HUES64 (cell line): ENCODE measurements around the gene SDK1.
"Not testable (repeated sequence)": the region's sequence is repeated elsewhere in the genome, so short reads cannot be mapped to it uniquely, and the experiment has no call there.

Experiments used
- H3K27ac ChIP-seq: 2 replicates; pipeline ENCODE4 v1.7.0; 2013; ENCODE audit warnings: low read depth, low read length, inconsistent platforms
- H3K27me3 ChIP-seq: 2 replicates; pipeline ENCODE4 v1.6.1; 2013; ENCODE audit warnings: mild to moderate bottlenecking, low read length; ENCODE audit not compliant: insufficient read depth
- H3K36me3 ChIP-seq: 2 replicates; pipeline ENCODE4 v1.6.1; 2013; ENCODE audit warnings: mild to moderate bottlenecking, low read length; ENCODE audit not compliant: insufficient read depth
- H3K4me1 ChIP-seq: 2 replicates; pipeline ENCODE4 v1.6.1; 2013; ENCODE audit warnings: mild to moderate bottlenecking, low read length, moderate library complexity; ENCODE audit not compliant: insufficient read depth
- H3K4me3 ChIP-seq: 2 replicates; pipeline ENCODE4 v1.5.1; 2013; ENCODE audit warnings: mild to moderate bottlenecking, low read length, moderate library complexity
- H3K9ac ChIP-seq: 2 replicates; pipeline ENCODE4 v1.6.1; 2013; ENCODE audit warnings: mild to moderate bottlenecking, low read depth, low read length
- H3K9me3 ChIP-seq: 2 replicates; pipeline ENCODE4 v1.6.1; 2013; ENCODE audit warnings: low read depth, low read length; ENCODE audit not compliant: insufficient read depth
- WGBS: fragments of 150-250, 120-280 bp; methylation state at CpG from one replicate; pipeline ENCODE4 v1.1.7; 2013; ENCODE audit warnings: missing lambda C conversion rate; 5-methylcytosine and 5-hydroxymethylcytosine counted together

Gene SDK1

DNA sequence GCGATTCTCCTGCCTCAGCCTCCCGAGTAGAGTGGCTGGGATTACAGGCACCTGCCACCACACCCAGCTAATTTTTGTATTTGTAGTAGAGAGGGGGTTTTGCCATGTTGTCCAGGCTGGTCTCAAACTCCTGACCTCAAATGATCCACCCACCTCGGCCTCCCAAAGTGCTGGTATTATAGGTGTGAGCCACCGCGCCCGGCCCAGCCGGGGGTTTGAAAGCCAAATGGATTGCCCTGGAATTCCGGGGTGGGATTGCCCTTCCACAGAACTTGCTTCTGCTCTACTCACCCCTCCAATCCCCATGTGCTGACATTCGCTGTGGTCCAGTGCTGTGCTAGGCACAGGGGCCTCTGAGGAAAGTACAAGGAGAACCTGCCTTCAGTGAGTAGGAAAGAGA, 793.1 kb downstream of the SDK1 start:
- not testable (repeated sequence) for H3K4me3 ChIP-seq, H3K4me1 ChIP-seq, H3K27me3 ChIP-seq, H3K36me3 ChIP-seq, H3K27ac ChIP-seq, H3K9ac ChIP-seq
- WGBS: 89% methylated on average over 8 of the region's 9 CpGs
- H3K9me3 ChIP-seq: peaks cover 13% of the 10 kb centered on the region

DNA sequence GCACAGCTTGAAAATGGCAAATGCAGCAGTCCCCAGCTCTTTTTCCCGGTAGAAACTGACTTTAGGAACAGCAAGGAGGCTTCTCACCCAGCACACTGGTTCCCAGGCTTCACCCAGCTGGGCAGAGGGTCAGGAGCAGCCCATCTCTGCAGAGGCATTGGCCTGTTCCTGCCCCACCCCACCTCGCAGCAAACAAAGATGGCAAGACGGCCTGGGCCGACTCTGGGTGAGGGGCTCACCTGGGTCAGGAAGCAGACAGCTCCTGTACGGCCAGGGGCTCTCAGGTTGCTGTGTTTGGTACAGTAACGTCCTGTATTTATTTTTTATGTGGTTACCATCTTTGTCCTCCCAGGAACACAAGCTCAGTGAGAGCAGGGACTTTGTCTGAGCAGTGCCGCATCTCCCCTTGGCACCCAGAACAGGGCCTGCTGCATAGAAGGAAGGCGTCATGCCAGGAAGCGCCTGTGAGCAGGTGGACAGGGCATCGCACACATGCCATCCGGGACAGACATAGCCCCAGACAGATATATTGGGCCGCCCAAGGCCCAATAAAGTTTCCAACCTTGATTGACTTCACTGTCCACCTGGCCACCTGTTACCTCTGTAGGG, 796.1 kb downstream of the SDK1 start:
- no peak overlapping the region for H3K4me3 ChIP-seq
- no peak overlapping the region for H3K9ac ChIP-seq
- no peaks in the 10 kb centered on the region for H3K4me1 ChIP-seq
- H3K27me3 ChIP-seq: no peaks in the 10 kb centered on the region
- no peak overlapping the region for H3K27ac ChIP-seq
- no peaks in the 10 kb centered on the region for H3K36me3 ChIP-seq
- H3K9me3 ChIP-seq: no peaks in the 10 kb centered on the region
- WGBS: 92% methylated on average over 12 of the region's 12 CpGs

DNA sequence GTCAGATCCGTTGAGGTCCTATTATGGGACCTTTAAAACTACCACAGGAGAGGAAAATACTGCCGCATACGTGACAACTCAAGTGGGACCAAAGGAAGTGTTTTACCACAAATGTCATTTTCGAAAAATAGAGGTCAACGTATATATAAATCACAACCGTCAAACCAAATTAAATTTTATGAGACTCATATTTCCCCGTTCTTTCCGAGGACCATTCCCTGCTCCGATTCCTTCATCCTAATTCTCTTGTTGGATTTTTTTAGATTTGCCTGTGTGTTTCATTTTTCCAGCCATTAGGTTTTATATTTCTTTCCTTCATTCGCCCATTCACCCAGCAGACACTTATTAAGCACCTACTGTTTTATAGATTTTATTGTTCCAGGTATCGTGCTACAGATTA, 797.1 kb downstream of the SDK1 start:
- no peak overlapping the region for H3K27ac ChIP-seq
- no peaks in the 10 kb centered on the region for H3K4me1 ChIP-seq
- 92% methylated on average over 11 of the region's 11 CpGs for WGBS
- no peaks in the 10 kb centered on the region for H3K36me3 ChIP-seq
- no peak overlapping the region for H3K4me3 ChIP-seq
- H3K9me3 ChIP-seq: no peaks in the 10 kb centered on the region
- no peak overlapping the region for H3K9ac ChIP-seq
- H3K27me3 ChIP-seq: no peaks in the 10 kb centered on the region

DNA sequence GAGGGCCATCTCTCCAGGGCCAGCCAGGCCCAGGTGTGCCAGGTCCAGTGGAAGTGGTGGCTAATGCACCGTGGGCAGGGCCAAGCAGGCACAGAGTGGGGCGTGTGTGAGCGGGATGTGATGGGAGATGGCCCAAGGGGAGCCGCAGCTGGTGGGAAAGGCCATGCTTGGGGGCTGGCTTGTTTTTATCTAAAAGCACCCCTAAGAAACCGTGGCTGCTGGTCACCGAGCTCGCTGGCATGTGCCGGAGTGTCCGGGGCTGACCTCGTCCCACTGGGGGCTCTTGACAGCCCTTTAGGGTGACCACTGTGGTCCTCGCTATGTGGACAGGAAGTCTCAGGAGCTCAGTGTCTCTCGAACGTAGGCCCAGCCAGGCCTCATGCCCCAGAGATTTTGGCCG, 798.6 kb downstream of the SDK1 start:
- no peaks in the 10 kb centered on the region for H3K27me3 ChIP-seq
- H3K27ac ChIP-seq: no peak overlapping the region
- no peaks in the 10 kb centered on the region for H3K4me1 ChIP-seq
- 95% methylated on average over 14 of the region's 14 CpGs for WGBS
- H3K4me3 ChIP-seq: no peak overlapping the region
- no peak overlapping the region for H3K9ac ChIP-seq
- H3K9me3 ChIP-seq: no peaks in the 10 kb centered on the region
- no peaks in the 10 kb centered on the region for H3K36me3 ChIP-seq

DNA sequence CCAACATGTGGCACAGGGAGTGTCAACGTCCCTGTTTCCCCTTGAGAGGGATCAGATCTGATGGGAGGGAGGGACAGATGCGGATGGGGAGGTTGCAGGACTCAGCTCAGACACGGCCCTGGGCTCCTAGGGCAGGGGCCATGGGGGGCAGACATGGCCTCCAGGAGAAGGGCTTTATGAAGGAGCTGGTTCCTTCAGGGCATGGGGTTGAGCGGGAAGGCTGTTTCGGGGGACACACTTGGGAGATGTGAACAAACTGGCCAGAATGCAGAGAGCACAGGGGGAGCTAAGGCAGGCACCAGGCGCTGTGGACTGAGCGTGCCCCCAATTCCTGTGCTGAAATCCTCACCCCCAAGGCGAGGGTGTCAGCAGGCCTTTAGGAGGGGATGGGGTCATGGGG, 799.1 kb downstream of the SDK1 start:
- Histone ChIP-seq H3K9me3 (no peaks in the 10 kb centered on the region), H3K4me3 (no peak overlapping the region), H3K27me3 (no peaks in the 10 kb centered on the region), H3K27ac (no peak overlapping the region), H3K4me1 (no peaks in the 10 kb centered on the region), H3K9ac (no peak overlapping the region), H3K36me3 (no peaks in the 10 kb centered on the region)
- WGBS: 93% methylated on average over 8 of the region's 8 CpGs

DNA sequence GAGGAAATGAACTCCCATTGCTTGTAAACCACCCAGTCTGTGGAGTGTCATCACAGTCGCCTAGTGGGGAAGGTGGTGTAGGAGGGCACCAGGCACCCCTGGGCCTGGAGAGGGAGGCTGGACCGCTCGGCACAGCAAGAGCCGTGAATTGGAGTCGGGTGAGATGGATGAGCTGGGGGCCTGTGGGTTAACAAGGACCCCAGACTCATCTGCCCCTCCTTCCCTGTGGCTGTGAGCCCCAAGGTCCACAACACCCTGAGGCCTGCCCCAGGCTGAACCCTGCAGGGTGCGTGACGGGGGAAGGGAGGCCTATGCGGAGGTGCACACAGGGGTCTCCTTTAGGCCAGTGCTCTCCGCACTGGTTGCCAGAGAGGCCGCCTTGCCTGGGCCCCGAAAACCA, 799.6 kb downstream of the SDK1 start:
- no peaks in the 10 kb centered on the region for H3K36me3 ChIP-seq
- H3K4me3 ChIP-seq: no peak overlapping the region
- no peaks in the 10 kb centered on the region for H3K9me3 ChIP-seq
- H3K27ac ChIP-seq: no peak overlapping the region
- no peaks in the 10 kb centered on the region for H3K4me1 ChIP-seq
- H3K27me3 ChIP-seq: no peaks in the 10 kb centered on the region
- 95% methylated on average over 11 of the region's 11 CpGs for WGBS
- H3K9ac ChIP-seq: no peak overlapping the region

DNA sequence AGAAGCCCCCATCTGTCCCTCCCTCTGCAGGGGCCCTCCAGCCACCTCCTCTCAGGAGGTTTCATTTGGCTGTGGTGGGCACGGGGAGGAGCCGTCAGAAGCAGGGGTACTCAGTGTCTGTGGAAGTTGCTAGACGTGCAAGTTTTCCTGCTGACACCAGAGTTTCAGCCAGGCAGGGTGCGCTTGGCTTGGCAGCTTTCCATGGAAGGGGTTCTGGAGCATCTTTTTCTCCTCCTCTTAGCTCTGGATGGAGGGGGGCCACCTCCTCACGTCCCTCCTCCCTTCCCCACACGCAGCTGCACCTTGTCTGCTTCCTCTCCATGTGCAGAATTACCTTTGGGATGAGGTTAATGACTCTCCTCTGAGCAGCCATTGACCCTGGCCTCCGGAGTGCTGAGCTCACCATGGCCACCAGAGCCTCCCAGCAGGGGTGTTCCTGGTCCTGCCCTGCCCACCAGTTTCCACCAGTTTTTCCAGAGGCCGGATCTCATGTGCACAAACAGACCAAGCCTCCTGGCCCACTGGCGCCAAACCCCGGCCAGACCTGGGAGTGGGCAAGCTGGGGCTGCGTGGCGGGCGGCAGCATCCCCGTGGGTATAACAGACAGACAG, 801.3 kb downstream of the SDK1 start:
- no peaks in the 10 kb centered on the region for H3K27me3 ChIP-seq
- WGBS: 93% methylated on average over 14 of the region's 14 CpGs
- H3K27ac ChIP-seq: no peak overlapping the region
- no peak overlapping the region for H3K9ac ChIP-seq
- no peaks in the 10 kb centered on the region for H3K9me3 ChIP-seq
- no peaks in the 10 kb centered on the region for H3K4me1 ChIP-seq
- H3K36me3 ChIP-seq: no peaks in the 10 kb centered on the region
- no peak overlapping the region for H3K4me3 ChIP-seq

DNA sequence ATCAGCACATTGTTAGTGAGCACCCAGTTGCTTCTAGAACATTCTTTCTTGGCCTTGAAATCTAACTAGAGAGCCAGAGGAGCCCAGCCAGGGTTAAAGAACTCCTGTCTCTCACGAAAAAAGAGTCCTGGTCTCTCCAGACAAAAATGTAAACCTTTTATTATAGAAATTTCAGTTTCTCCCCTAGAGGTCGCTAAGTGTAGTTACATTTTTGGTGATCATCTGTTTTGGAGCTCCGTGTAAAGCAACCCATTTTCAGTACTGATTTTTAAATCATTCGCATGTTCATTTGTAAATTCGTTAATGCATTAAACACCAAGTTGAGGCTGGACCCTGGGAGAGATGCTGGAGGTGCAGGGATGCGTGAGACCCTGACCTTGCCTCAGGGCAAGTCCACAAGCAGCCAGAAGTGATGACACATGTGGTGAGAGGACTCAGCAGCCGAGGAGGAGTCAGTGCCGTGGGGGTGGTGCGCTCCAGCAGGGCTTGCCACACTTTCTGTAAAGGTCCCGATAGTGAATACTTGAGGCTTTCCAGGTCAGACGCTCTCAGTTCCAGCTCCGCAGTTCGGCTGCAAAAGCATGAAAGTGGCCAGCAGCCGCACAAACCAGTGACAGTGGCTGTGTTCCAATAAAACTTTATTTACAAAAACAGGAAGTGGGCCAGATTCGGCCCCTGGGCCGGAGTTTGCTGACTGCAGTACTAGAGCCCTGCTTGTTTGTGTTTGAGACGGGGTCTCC, 802.5 kb downstream of the SDK1 start:
- Histone ChIP-seq H3K27me3 (no peaks in the 10 kb centered on the region), H3K4me1 (no peaks in the 10 kb centered on the region), H3K4me3 (no peak overlapping the region), H3K36me3 (no peaks in the 10 kb centered on the region), H3K9me3 (no peaks in the 10 kb centered on the region), H3K27ac (no peak overlapping the region), H3K9ac (no peak overlapping the region)
- WGBS: 84% methylated on average over 16 of the region's 17 CpGs

DNA sequence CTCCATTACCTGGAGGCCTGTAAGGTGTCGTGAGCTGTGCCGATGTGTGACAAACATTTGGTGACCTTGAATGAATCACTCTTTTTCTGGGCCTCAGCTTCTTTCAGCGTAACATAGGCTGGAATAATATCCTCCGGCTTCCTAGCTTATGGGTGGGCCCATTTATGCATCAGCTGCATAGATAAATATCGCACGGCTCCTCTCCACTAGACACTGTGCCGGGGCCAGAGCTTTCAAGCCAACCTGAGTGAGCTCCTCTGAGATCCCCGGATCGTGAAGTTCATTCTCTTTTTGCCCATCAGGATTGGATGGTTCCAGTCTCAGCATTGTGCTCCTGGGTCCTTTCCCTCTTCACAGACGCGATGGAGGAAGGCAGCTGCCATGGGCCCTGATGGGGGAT, 806.8 kb downstream of the SDK1 start:
- no peaks in the 10 kb centered on the region for H3K4me1 ChIP-seq
- H3K27ac ChIP-seq: no peak overlapping the region
- no peaks in the 10 kb centered on the region for H3K27me3 ChIP-seq
- no peaks in the 10 kb centered on the region for H3K9me3 ChIP-seq
- H3K9ac ChIP-seq: no peak overlapping the region
- no peaks in the 10 kb centered on the region for H3K36me3 ChIP-seq
- 97% methylated on average over 11 of the region's 11 CpGs for WGBS
- H3K4me3 ChIP-seq: no peak overlapping the region

DNA sequence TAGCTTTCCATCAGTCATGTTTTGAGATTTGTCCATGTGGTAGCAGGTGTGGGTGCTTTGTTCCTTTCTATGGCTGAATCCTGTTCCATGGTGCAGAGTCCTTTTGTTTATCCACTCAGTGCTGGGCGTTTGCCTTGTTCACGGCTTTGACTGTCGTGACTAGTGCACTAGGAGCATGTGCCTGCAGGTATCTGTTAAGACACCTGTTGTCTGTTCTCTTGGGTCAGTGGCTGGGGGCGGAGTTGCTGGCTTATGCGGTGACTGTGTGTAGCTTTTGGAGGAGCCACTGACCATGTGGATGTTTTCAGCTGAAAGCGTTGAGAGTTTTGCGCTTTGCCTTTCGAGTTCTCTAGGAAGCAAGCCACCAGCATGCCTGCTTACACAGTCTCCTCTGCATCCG, 807.9 kb downstream of the SDK1 start:
- H3K27me3 ChIP-seq: no peaks in the 10 kb centered on the region
- H3K4me1 ChIP-seq: no peaks in the 10 kb centered on the region
- H3K9me3 ChIP-seq: no peaks in the 10 kb centered on the region
- H3K9ac ChIP-seq: no peak overlapping the region
- no peak overlapping the region for H3K27ac ChIP-seq
- H3K4me3 ChIP-seq: no peak overlapping the region
- no peaks in the 10 kb centered on the region for H3K36me3 ChIP-seq
- 95% methylated on average over 9 of the region's 9 CpGs for WGBS

DNA sequence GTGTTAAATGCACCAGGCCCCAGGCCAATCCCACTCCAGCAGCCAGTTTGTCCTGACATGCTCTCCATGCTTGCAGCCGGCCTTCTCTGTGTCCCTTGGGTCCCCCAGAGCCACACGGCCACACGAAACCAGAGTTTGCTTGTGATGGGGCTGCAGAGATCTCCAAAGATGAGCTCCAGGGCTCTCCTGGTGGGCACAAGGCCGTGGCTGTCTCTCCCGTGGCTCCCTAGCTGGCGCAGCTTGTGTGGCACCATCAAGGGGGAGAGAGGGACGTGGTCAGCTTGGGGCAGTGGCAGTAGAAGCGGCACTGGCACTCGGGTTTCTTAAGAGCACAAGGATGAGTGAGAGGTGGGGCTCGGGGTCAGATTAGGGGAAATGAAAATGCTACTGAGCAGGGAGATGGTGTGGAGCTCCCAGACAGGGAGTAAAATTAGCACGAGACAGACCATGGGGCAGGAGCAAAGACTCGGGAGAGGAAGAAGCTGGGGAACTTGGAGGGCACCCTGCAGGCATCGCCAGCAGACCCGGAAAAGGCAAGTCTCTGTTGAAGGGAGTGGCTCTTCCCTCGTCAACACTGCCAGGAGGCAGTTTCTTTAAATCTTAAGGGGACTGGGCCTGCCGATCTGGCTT, 808.5 kb downstream of the SDK1 start:
- no peaks in the 10 kb centered on the region for H3K4me1 ChIP-seq
- H3K9me3 ChIP-seq: no peaks in the 10 kb centered on the region
- WGBS: 94% methylated on average over 16 of the region's 16 CpGs
- H3K36me3 ChIP-seq: no peaks in the 10 kb centered on the region
- no peaks in the 10 kb centered on the region for H3K27me3 ChIP-seq
- no peak overlapping the region for H3K27ac ChIP-seq
- H3K9ac ChIP-seq: no peak overlapping the region
- H3K4me3 ChIP-seq: no peak overlapping the region
